ENCODE results near the gene PRPF18. TPM values are rescaled to one million over a fixed set of nuclear protein-coding genes. Genes with fewer than 3 reads are reported as not detected.

Gene PRPF18
- total and polyA plus RNA-seq, 2 experiments from 2014 or later = 19.3 to 24.7 TPM

DNA sequence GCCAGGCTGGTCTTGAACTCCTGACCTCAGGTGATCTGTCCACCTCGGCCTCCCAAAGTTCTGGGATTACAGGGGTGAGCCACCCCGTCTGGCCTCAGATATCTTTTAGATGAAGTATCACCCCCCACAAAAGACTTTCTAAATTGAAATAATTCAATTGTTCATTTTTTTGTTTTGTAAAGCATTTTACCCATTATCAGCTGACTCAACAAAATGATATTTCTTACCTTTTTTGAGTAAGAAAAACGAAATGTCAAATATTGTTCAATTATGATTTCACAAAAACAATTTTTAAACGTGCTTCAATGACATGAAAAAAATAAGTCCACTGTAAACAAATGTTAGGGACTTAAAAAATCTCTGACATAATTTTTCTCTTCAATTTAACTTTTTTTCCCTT, 822 bp upstream of the PRPF18 start:
- H3K27me3 ChIP-seq = no peaks in the 10 kb centered on the region
- no peak overlapping the region for H3K4me3 ChIP-seq
- 66% methylated on average over 4 of the region's 4 CpGs for WGBS (ENCODE audit: low lambda C conversion rate, missing lambda C conversion rate)
- no peak overlapping the region for H3K27ac ChIP-seq
- TF ChIP-seq EZH2phosphoT487 (IDR thresholded peaks at IDR 0.05; ENCODE audit: low read depth, severe bottlenecking, unreplicated experiment) = no peak
- TF ChIP-seq EZH2 (IDR thresholded peaks at IDR 0.05; ENCODE audit: borderline replicate concordance) = no peak
- TF ChIP-seq, protein P1, sequence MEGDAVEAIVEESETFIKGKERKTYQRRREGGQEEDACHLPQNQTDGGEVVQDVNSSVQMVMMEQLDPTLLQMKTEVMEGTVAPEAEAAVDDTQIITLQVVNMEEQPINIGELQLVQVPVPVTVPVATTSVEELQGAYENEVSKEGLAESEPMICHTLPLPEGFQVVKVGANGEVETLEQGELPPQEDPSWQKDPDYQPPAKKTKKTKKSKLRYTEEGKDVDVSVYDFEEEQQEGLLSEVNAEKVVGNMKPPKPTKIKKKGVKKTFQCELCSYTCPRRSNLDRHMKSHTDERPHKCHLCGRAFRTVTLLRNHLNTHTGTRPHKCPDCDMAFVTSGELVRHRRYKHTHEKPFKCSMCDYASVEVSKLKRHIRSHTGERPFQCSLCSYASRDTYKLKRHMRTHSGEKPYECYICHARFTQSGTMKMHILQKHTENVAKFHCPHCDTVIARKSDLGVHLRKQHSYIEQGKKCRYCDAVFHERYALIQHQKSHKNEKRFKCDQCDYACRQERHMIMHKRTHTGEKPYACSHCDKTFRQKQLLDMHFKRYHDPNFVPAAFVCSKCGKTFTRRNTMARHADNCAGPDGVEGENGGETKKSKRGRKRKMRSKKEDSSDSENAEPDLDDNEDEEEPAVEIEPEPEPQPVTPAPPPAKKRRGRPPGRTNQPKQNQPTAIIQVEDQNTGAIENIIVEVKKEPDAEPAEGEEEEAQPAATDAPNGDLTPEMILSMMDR (IDR thresholded peaks at IDR 0.05; ENCODE audit: poor library complexity) = no peak
- no peaks in the 10 kb centered on the region for H4K20me1 ChIP-seq (ENCODE audit: insufficient read depth, poor library complexity, severe bottlenecking)
- no peaks in the 10 kb centered on the region for H3K9me3 ChIP-seq (ENCODE audit: low read depth)
- H2AFZ ChIP-seq = peak overlapping the region; percentile 69
- peak overlapping the region; percentile 70 for H3K4me2 ChIP-seq
- no peaks in the 10 kb centered on the region for H3K9me2 ChIP-seq (replicated peaks; ENCODE audit: insufficient read depth)
- DNase-seq (ENCODE audit: low spot score) = no peak
- no peaks in the 10 kb centered on the region for H3K36me3 ChIP-seq (replicated peaks; ENCODE audit: insufficient read depth, low read depth)
- peaks cover 5% of the 10 kb centered on the region for H3K4me1 ChIP-seq (ENCODE audit: insufficient read depth)
- H3K79me2 ChIP-seq = peaks cover 37% of the 10 kb centered on the region

DNA sequence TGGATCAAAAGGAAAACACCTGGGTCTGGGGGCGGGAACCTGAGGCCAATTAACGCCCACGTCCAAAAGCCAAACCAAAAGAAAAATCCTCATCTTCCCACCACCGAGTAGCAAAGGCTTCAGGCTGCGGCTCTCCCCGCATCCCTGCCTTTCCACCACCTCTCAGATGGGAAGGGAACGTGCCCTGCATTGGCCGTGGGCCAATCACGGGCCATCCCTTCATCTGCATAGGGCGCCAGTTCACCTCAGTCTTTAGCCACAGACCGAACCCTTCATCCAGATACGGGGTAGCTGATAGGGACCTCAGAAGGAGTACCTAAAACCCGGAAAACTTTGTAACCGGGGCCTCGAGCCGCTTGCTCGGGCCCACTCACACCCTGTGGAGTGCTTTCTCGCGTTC, 626 bp downstream of the PRPF18 start:
- no peaks in the 10 kb centered on the region for H3K9me2 ChIP-seq (replicated peaks; ENCODE audit: insufficient read depth)
- 19% methylated on average over 19 of the region's 19 CpGs for WGBS (ENCODE audit: low lambda C conversion rate, missing lambda C conversion rate)
- no peaks in the 10 kb centered on the region for H3K27me3 ChIP-seq
- H2AFZ ChIP-seq = peak overlapping the region; percentile 99
- peak overlapping the region; percentile 96 for H3K4me2 ChIP-seq
- peak overlapping the region; percentile 99 for H3K4me3 ChIP-seq
- no peaks in the 10 kb centered on the region for H3K9me3 ChIP-seq (ENCODE audit: low read depth)
- peaks cover 37% of the 10 kb centered on the region for H3K79me2 ChIP-seq
- no peak overlapping the region for H3K27ac ChIP-seq
- TF ChIP-seq, protein P1 (IDR thresholded peaks at IDR 0.05; ENCODE audit: poor library complexity) = no peak
- TF ChIP-seq EZH2phosphoT487 (IDR thresholded peaks at IDR 0.05; ENCODE audit: low read depth, severe bottlenecking, unreplicated experiment) (no peak), EZH2 (IDR thresholded peaks at IDR 0.05; ENCODE audit: borderline replicate concordance) (no peak)
- DNase-seq (ENCODE audit: low spot score) = peak; percentile 40
- no peaks in the 10 kb centered on the region for H3K36me3 ChIP-seq (replicated peaks; ENCODE audit: insufficient read depth, low read depth)
- H3K4me1 ChIP-seq (ENCODE audit: insufficient read depth) = peaks cover 5% of the 10 kb centered on the region
- no peaks in the 10 kb centered on the region for H4K20me1 ChIP-seq (ENCODE audit: insufficient read depth, poor library complexity, severe bottlenecking)

DNA sequence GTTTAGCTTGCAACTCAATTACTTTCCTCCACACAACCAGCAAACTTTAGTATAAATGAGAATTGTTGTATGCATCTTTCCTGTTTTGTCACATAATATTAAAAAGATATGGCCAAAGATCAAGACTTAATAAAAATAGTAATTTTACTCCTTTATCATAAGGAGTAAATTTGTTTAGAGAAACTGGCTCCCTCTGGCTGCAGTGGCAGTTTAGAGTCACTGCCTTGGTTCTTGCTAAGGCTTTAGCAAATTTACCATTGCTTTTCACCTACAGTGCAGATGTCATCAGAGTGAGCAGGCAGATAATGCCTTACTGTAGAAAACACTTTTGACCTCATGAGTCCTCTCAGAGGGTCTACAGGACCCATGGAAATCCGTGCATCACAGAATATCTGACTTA, 2.6 kb downstream of the PRPF18 start:
- H3K4me2 ChIP-seq = no peak overlapping the region
- TF ChIP-seq, protein P1 (IDR thresholded peaks at IDR 0.05; ENCODE audit: poor library complexity) = peak; percentile 14
- TF ChIP-seq EZH2 (IDR thresholded peaks at IDR 0.05; ENCODE audit: borderline replicate concordance) (no peak), EZH2phosphoT487 (IDR thresholded peaks at IDR 0.05; ENCODE audit: low read depth, severe bottlenecking, unreplicated experiment) (no peak)
- H3K4me3 ChIP-seq = no peak overlapping the region
- 96% methylated on average over 1 of the region's 1 CpG for WGBS (ENCODE audit: low lambda C conversion rate, missing lambda C conversion rate)
- H4K20me1 ChIP-seq (ENCODE audit: insufficient read depth, poor library complexity, severe bottlenecking) = no peaks in the 10 kb centered on the region
- no peak overlapping the region for H2AFZ ChIP-seq
- DNase-seq (ENCODE audit: low spot score) = no peak
- H3K9me2 ChIP-seq (replicated peaks; ENCODE audit: insufficient read depth) = no peaks in the 10 kb centered on the region
- peaks cover 5% of the 10 kb centered on the region for H3K4me1 ChIP-seq (ENCODE audit: insufficient read depth)
- peaks cover 49% of the 10 kb centered on the region for H3K79me2 ChIP-seq
- no peaks in the 10 kb centered on the region for H3K27me3 ChIP-seq
- no peaks in the 10 kb centered on the region for H3K36me3 ChIP-seq (replicated peaks; ENCODE audit: insufficient read depth, low read depth)
- H3K27ac ChIP-seq = no peak overlapping the region
- H3K9me3 ChIP-seq (ENCODE audit: low read depth) = no peaks in the 10 kb centered on the region

DNA sequence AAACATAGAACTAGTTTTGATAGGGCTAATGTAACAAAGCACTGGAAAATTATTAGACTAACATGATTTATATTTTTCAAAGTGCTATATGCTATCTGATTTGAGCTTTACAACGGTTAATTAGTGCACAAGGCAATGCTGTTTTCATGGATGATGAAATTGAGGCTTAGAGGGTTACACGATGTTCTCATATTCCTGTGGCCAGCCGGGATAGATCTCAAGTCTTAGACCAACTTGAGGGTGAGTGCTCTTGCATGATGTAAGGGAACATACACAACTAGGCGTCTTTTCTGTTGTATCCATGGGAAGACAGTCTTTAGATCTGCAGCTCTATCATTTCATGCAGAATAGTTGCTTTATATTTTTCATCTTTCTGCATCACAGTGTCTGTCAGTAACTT, 4.1 kb downstream of the PRPF18 start:
- TF ChIP-seq EZH2 (IDR thresholded peaks at IDR 0.05; ENCODE audit: borderline replicate concordance) = no peak
- TF ChIP-seq, protein P1 (IDR thresholded peaks at IDR 0.05; ENCODE audit: poor library complexity) = no peak
- no peak for TF ChIP-seq EZH2phosphoT487 (IDR thresholded peaks at IDR 0.05; ENCODE audit: low read depth, severe bottlenecking, unreplicated experiment)
- H3K27ac ChIP-seq = no peak overlapping the region
- no peak overlapping the region for H2AFZ ChIP-seq
- H4K20me1 ChIP-seq (ENCODE audit: insufficient read depth, poor library complexity, severe bottlenecking) = no peaks in the 10 kb centered on the region
- no peaks in the 10 kb centered on the region for H3K36me3 ChIP-seq (replicated peaks; ENCODE audit: insufficient read depth, low read depth)
- no peak for DNase-seq (ENCODE audit: low spot score)
- no peaks in the 10 kb centered on the region for H3K9me3 ChIP-seq (ENCODE audit: low read depth)
- H3K4me1 ChIP-seq (ENCODE audit: insufficient read depth) = peaks cover 5% of the 10 kb centered on the region
- no peak overlapping the region for H3K4me2 ChIP-seq
- H3K27me3 ChIP-seq = no peaks in the 10 kb centered on the region
- H3K79me2 ChIP-seq = peaks cover 55% of the 10 kb centered on the region
- 91% methylated on average over 4 of the region's 4 CpGs for WGBS (ENCODE audit: low lambda C conversion rate, missing lambda C conversion rate)
- no peaks in the 10 kb centered on the region for H3K9me2 ChIP-seq (replicated peaks; ENCODE audit: insufficient read depth)
- no peak overlapping the region for H3K4me3 ChIP-seq

All from hepatocyte (in vitro differentiated cells).